IPS-20b (cell line): ENCODE measurements around the gene GABRA6.
"Not testable (repeated sequence)": the region's sequence is repeated elsewhere in the genome, so short reads cannot be mapped to it uniquely, and the experiment has no call there.

Source experiments
- H3K27ac ChIP-seq: one replicate; pipeline ENCODE4 v1.5.1; 2013; ENCODE audit warnings: low read length
- H3K27me3 ChIP-seq: 2 replicates; pipeline ENCODE4 v1.6.1; 2013; ENCODE audit warnings: mild to moderate bottlenecking, low read length, inconsistent platforms; ENCODE audit not compliant: insufficient read depth
- H3K36me3 ChIP-seq: 2 replicates; pipeline ENCODE4 v1.6.1; 2013; ENCODE audit warnings: low read depth, mild to moderate bottlenecking, inconsistent platforms, low read length, moderate library complexity; ENCODE audit not compliant: insufficient read depth
- H3K4me1 ChIP-seq: 2 replicates; pipeline ENCODE4 v1.6.1; 2013; ENCODE audit warnings: mild to moderate bottlenecking, control low read depth, inconsistent platforms, low read length, moderate library complexity; ENCODE audit not compliant: insufficient read depth
- H3K4me3 ChIP-seq: 2 replicates; pipeline ENCODE4 v1.5.1; 2013; ENCODE audit warnings: mild to moderate bottlenecking, low read length, inconsistent platforms
- H3K9ac ChIP-seq: 2 replicates; pipeline ENCODE4 v1.6.1; 2013; ENCODE audit warnings: low read depth, mild to moderate bottlenecking, inconsistent platforms, low read length, moderate library complexity
- H3K9me3 ChIP-seq: 2 replicates; pipeline ENCODE4 v1.6.1; 2013; ENCODE audit warnings: mild to moderate bottlenecking, low read depth, low read length, inconsistent platforms; ENCODE audit not compliant: insufficient read depth

Gene GABRA6

DNA sequence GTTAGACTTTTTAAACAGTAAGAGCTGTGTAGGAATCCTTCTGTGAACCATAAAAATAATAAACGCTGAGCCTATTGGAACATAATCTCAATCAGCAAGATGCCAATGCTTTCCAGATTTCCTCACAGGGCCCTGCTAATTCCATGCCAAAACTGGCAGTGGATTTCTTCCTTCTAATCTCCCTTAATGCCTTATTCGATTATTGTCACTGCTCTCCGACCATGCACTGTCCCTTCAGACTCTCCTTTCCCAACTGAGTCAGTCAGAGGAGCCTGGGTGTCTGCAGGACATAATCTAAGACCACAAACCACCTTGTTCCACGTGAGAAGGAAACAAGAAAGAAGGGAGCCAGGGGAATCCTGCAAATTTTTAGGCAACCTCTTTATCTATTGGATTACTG, at the start of gene GABRA6:
Gene GABRA6 (plus strand): TSS at position 261 of the 400 bp plus-strand sequence. CDS start 269 bp downstream, outside the sequence.
- Histone ChIP-seq H3K27ac (no peak within 1 kb of the TSS), H3K4me3 (no peak within 1 kb of the TSS), H3K9ac (no peak within 1 kb of the TSS), H3K9me3 (no peaks in the 10 kb centered on the region), H3K4me1 (no peaks in the 10 kb centered on the region; the same call in 1 of the 2 replicates), H3K27me3 (no peaks in the 10 kb centered on the region), H3K36me3 (no peaks in the 10 kb centered on the region)

DNA sequence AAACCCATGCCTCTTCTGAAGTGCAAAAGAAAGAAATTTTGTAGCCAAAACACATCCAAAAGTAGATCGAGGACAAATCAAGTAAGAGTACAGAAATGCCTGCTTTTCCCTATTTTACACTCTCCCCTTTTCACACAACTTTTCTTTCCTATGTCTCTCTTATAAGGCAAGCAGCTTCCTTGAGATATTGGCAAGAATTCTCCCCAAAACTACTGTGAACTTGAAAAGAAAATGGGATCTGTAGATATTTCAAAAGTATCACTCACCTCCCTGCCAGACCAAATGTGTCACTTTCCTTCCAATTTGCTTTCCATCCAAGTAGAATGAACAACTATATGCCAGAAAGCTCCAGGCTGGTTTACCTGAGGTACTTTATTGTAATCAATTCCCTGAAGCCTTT, 47.9 kb upstream of the GABRA6 start:
- H3K27ac ChIP-seq: no peak overlapping the region
- no peak overlapping the region for H3K9ac ChIP-seq
- H3K36me3 ChIP-seq: no peaks in the 10 kb centered on the region
- no peaks in the 10 kb centered on the region for H3K27me3 ChIP-seq
- H3K9me3 ChIP-seq: no peaks in the 10 kb centered on the region
- no peak overlapping the region for H3K4me3 ChIP-seq
- H3K4me1 ChIP-seq: no peaks in the 10 kb centered on the region

GRCh38 chr5:161641444-161641843, 44.1 kb upstream of the GABRA6 start:
- no peak overlapping the region for H3K4me3 ChIP-seq
- no peak overlapping the region for H3K27ac ChIP-seq
- H3K9me3 ChIP-seq: no peaks in the 10 kb centered on the region
- no peaks in the 10 kb centered on the region for H3K4me1 ChIP-seq
- H3K36me3 ChIP-seq: no peaks in the 10 kb centered on the region
- H3K27me3 ChIP-seq: no peaks in the 10 kb centered on the region
- no peak overlapping the region for H3K9ac ChIP-seq

- Histone ChIP-seq H3K9ac (no peak overlapping the region), H3K9me3 (no peaks in the 10 kb centered on the region), H3K27me3 (no peaks in the 10 kb centered on the region), H3K4me3 (no peak overlapping the region), H3K36me3 (no peaks in the 10 kb centered on the region), H3K4me1 (no peaks in the 10 kb centered on the region), H3K27ac (no peak overlapping the region)
Measured at GRCh38 chr5:161645264-161645663, 40.3 kb upstream of the GABRA6 start.

DNA sequence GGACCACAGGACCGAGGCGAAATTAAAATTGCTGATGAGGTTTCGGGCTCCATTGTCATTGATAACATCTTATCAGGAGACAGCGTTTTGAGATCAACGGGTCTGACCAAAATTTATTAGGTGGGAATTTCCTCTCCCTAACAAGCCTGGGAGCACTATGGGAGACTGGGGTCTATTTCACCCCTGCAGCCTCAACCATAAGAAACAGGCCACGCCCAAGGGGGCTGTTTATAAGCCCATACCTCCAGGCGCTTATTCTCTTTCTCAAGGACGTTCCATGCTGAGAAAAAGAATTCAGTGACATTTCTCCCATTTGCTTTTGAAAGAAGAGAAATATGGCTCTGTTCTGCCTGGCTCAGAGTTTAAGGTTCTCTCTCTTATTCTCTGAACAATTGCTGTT, 33.6 kb upstream of the GABRA6 start:
- not testable (repeated sequence) for H3K36me3 ChIP-seq, H3K9me3 ChIP-seq, H3K4me1 ChIP-seq, H3K27ac ChIP-seq, H3K9ac ChIP-seq, H3K27me3 ChIP-seq
- peak overlapping the region; percentile 19; the same call in 1 of the 2 replicates for H3K4me3 ChIP-seq

- Histone ChIP-seq H3K27ac (no peak overlapping the region), H3K9ac (no peak overlapping the region), H3K4me3 (no peak overlapping the region), H3K4me1 (no peaks in the 10 kb centered on the region), H3K27me3 (no peaks in the 10 kb centered on the region), H3K36me3 (no peaks in the 10 kb centered on the region), H3K9me3 (no peaks in the 10 kb centered on the region)
Measured at GRCh38 chr5:161660806-161661205, 24.7 kb upstream of the GABRA6 start.

DNA sequence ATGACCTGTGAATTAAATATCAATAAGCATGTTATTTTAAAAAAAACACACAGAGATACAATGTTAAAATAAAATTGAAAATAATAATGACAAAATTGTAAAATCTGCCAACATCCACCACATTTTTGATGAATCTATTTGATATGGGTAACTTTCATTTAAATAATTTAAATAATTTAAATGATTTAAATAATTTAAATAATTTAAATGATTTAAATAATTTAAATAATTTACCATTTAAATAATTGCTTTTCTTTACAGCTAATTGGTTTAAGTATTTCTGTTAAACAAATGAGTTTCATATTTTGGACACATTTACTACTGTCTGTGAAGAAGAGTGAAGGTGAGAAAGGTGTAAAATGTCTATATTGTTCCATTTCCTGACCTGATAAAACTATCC, 22.1 kb upstream of the GABRA6 start:
- Histone ChIP-seq H3K27me3 (no peaks in the 10 kb centered on the region), H3K4me3 (no peak overlapping the region), H3K9me3 (no peaks in the 10 kb centered on the region), H3K36me3 (no peaks in the 10 kb centered on the region), H3K27ac (no peak overlapping the region), H3K9ac (no peak overlapping the region), H3K4me1 (no peaks in the 10 kb centered on the region)

GRCh38 chr5:161676103-161676502, 9.4 kb upstream of the GABRA6 start:
- H3K9me3 ChIP-seq: no peaks in the 10 kb centered on the region
- no peak overlapping the region for H3K27ac ChIP-seq
- no peak overlapping the region for H3K9ac ChIP-seq
- H3K36me3 ChIP-seq: no peaks in the 10 kb centered on the region
- H3K27me3 ChIP-seq: no peaks in the 10 kb centered on the region
- no peak overlapping the region for H3K4me3 ChIP-seq
- H3K4me1 ChIP-seq: no peaks in the 10 kb centered on the region

DNA sequence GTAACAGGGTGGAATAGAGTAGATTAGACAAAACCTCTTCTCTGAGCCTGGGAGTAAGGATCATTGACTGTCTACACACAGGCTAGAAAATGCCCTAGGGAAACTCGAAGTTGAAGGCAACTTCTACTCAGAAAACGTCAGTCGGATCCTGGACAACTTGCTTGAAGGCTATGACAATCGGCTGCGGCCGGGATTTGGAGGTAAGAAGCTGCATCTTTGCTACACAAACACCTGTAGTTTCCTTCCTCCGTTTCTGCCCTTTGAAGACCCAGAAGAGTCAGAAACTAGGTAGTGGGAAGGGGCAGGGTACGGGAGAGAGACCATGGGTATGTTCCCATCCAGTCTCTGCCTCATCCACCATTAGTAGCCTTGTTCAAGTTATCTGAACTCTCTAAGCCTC, 628 bp downstream of the GABRA6 start:
- Histone ChIP-seq H3K9ac (no peak overlapping the region), H3K36me3 (no peaks in the 10 kb centered on the region), H3K9me3 (no peaks in the 10 kb centered on the region), H3K4me3 (no peak overlapping the region), H3K4me1 (no peaks in the 10 kb centered on the region; the same call in 1 of the 2 replicates), H3K27me3 (no peaks in the 10 kb centered on the region), H3K27ac (no peak overlapping the region)

GRCh38 chr5:161686881-161687280, 1.4 kb downstream of the GABRA6 start:
- Histone ChIP-seq H3K36me3 (no peaks in the 10 kb centered on the region), H3K4me1 (no peaks in the 10 kb centered on the region; the same call in 1 of the 2 replicates), H3K4me3 (no peak overlapping the region), H3K27me3 (no peaks in the 10 kb centered on the region), H3K9me3 (no peaks in the 10 kb centered on the region), H3K27ac (no peak overlapping the region), H3K9ac (no peak overlapping the region)

DNA sequence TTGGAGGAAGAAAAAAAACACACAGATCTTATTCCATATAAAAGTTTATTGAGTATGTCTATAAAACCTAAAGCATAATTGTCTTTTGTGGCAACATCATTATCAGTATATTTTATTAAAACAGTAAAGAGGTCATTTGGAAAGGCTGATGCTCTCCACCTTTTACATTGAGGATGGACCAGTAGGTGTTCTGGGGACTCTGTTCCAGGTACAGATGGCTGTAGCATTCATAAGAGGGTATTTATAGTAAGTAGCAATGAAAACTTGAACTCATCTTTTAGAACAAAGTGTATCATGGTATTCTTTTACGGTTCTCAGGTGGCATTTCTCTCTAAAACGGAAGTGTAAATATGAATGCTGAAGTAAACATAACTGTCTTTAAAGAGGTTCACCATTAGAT, 1.8 kb downstream of the GABRA6 start:
- no peaks in the 10 kb centered on the region for H3K27me3 ChIP-seq
- no peak overlapping the region for H3K27ac ChIP-seq
- H3K4me3 ChIP-seq: no peak overlapping the region
- H3K9ac ChIP-seq: no peak overlapping the region
- no peaks in the 10 kb centered on the region for H3K36me3 ChIP-seq
- H3K9me3 ChIP-seq: no peaks in the 10 kb centered on the region
- H3K4me1 ChIP-seq: no peaks in the 10 kb centered on the region; the same call in 1 of the 2 replicates

GRCh38 chr5:161691911-161692310, 6.4 kb downstream of the GABRA6 start:
- no peak overlapping the region for H3K9ac ChIP-seq
- H3K36me3 ChIP-seq: no peaks in the 10 kb centered on the region
- H3K4me1 ChIP-seq: no peaks in the 10 kb centered on the region
- H3K4me3 ChIP-seq: no peak overlapping the region
- no peaks in the 10 kb centered on the region for H3K9me3 ChIP-seq
- no peaks in the 10 kb centered on the region for H3K27me3 ChIP-seq
- H3K27ac ChIP-seq: no peak overlapping the region

DNA sequence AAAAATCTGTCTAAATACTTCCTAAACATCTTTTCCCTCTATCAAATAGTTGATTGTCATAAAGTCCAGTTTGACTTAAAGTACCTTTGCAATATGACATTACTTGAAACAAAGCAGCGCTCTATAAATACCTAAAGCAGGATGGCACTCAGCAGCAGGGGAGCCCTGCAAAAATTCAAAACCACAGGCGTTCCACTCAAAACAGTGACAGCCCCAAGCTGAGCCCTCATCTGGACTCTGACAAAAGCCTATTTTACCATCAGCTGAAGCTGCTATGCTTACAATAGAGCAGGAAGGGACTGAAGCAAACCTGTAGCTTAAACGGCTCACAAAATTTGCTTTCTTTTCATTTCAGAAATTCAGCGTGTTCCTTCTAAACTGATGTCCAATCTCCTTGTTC, 11.5 kb downstream of the GABRA6 start:
- Histone ChIP-seq H3K36me3 (no peaks in the 10 kb centered on the region), H3K9ac (no peak overlapping the region), H3K27ac (no peak overlapping the region), H3K4me3 (no peak overlapping the region), H3K9me3 (no peaks in the 10 kb centered on the region), H3K4me1 (peaks cover 4% of the 10 kb centered on the region; the same call in 1 of the 2 replicates), H3K27me3 (no peaks in the 10 kb centered on the region)
